Activated gamma-delta T cell treated with anti-CD3 and anti-CD28 coated beads, Interleukin-2, amount 50 U/mL, for 16 hours (primary cell): ENCODE results near the gene TIGD1.

ENCODE experiments used
- DNase-seq: peaks from one replicate; pipeline ENCODE4 v3.0.0-alpha.2; 2020; ENCODE audit warnings: low read depth

The TIGD1 gene

DNA sequence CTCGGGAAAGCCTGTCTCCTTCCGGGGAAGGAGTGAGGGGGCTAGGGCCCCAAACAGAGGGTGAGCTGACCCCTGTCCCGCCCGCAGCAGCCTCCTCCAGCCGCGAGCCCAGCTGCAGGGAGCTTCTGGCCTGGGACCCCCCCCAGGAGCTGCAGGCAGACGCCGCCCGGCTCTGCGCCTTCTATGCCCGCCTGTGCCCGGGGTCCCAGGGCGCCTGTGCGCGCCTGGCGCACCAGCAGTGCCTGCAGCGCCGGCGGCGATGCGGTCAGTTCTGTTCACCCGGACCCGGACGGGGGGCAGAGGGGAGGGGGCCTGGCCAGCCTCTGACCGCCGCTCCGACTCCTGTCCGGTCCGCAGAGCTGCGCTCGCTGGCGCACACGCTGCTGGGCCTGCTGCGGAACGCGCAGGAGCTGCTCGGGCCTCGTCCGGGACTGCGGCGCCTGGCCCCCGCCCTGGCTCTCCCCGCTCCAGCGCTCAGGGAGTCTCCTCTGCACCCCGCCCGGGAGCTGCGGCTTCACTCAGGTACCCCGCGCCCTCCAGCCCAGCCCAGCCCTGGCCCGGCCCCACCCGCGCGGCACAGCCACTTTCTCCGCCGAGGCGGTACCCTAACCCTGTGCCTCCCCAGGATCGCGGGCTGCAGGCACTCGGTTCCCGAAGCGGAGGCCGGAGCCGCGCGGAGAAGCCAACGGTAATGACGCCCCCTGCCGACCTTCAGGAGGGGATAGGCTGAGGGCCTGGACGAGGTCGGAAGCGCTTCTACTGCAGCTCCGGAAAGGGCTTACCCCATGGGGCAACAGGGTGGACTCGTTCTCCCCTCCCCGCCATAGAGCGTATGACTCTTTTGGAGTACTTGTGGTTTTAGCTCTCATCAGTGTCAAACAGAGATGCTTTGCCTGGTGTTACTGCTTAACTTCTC is 26.4 kb downstream of the TIGD1 start:
- DNase-seq, result no peak

DNA sequence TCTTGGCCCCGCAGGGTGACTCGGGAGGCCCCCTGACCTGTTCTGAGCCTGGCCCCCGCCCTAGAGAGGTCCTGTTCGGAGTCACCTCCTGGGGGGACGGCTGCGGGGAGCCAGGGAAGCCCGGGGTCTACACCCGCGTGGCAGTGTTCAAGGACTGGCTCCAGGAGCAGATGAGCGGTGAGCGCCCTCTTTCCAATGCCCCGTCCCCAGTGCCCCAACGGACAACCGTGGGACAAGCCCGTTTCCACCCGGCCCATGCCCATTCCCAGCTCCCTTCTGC is 27.0 kb downstream of the TIGD1 start:
- DNase-seq, result no peak

DNA sequence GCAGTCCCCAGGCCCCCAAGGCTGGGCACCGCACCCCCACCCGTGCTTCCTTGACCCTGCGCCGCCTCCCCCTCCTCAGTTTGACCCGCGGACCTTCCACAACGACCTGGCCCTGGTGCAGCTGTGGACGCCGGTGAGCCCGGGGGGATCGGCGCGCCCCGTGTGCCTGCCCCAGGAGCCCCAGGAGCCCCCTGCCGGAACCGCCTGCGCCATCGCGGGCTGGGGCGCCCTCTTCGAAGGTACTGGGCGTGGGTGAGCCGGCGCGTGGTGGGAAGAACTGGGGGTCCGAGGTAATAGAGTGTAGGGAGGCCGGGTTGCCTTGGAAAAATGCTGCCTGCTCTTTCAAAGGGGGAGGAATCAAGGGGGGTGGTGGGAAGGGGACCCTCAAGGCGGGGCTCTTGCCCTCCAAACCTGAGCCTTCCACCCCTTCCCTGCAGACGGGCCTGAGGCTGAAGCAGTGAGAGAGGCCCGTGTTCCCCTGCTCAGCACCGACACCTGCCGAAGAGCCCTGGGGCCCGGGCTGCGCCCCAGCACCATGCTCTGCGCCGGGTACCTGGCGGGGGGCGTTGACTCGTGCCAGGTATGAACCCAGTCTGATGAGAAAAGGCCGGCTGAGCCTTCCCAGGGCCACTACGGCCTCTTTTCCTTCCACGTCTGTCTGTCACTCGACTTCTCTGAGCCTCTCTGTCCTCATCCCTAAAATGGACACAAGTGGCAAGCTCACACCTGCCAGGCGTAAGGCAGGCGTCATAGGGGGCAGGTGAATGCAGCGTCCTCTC is 27.5 kb downstream of the TIGD1 start:
- DNase-seq, result no peak

DNA sequence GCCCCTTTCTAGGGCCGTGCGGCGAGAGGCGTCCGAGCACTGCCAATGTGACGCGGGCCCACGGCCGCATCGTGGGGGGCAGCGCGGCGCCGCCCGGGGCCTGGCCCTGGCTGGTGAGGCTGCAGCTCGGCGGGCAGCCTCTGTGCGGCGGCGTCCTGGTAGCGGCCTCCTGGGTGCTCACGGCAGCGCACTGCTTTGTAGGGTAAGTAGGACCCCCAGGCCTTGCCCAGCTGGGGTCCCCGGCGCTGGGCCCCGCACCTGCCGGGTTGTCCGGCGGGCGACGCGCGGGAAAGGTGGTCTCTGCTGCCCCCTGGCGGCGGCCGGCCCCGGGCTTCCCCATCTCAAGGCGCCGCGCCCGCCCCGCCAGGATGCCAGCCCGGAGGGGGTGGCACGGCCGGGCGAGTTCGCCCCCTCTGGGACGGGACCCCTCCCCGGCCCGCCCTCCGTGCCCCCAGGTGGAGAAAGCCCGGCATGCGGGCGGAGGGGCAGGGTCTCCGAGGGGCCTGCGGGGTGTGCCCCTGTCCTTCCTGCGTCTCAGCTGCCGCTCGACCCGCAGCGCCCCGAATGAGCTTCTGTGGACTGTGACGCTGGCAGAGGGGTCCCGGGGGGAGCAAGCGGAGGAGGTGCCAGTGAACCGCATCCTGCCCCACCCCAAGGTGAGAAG is 28.3 kb downstream of the TIGD1 start:
- peak; percentile 58 for DNase-seq

DNA sequence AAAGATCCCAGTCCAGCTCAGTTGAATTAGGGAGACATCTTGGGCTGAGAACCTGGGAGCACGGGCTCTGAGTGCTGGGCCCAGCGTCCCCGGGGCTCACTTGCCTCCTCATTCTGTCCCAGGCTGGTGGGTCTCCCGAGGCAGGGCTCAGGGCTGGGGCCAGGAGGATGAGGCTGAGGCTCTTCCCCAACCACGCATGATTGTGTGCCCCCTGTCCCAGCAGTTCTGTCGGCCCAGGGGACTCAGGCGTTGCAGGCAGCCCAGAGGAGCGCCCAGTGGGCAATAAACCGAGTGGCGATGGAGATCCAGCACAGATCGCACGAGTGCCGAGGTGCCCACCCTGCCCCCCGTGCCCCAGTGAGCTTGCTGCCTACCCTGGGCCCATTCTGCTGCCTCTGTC is 29.3 kb downstream of the TIGD1 start:
- DNase-seq, result no peak

DNA sequence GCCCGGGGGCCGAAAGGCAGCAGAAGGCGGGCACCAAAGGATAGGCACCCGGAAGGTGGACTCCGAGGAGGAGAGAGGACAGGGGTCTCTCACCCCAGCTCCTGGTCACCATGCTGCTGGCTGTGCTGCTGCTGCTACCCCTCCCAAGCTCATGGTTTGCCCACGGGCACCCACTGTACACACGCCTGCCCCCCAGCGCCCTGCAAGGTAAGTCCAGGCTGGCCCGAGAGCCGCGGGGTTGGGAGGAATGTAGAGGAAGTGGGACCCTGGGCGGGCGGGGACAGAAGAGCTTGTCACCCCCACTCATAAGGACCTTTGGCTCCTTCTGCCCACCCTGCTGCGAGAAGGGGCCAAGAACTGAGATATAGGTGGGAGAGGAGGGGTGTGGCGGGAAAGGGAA is 29.9 kb downstream of the TIGD1 start:
- no peak for DNase-seq

DNA sequence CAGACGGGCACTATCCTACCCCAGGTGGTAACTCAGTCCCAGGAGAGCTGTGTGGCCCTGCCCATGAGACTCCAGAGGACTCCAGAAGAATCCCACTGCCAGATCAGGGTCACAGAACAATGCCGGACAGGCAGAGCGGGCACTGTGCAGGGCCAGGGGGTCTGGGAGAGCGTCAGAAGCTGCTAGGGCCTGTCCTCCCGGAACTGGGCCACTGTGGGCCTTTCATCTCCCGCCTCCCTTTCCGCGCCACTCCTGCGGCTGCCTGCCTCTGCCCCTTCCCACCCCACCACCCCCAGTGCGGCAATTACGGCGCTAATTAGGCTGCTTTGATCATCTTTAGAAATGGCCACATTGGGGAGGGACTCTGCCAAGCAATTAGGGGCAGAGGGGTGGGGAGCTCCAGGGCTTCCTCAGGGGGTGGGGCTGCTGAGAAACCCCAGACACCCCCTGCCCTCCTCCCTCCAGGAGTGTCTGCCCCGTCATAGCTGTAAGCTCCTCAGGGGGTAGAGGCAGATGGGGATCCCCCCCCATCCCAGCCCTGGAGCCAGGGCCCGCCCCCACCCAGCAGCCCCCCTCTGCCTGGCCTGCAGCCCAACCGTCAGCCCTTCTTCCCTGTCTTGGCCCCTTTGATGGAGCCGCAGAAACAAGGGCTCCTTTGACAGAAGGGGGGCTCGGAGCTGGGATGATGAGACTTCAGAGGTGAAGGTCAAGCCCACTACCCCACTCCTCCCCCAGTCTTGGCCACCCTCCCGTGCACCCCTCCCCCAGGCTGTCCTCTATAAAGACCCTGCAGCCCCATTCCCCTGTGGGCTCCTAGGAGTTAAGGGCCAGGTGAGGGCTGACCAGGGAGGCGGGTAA is 30.5 kb downstream of the TIGD1 start, which contains the start of gene PRSS56:
Gene PRSS56, plus strand, starts transcription at position 808 of the 858 bp plus-strand sequence. CDS start 211 bp downstream, outside the sequence.
- no peak for DNase-seq

DNA sequence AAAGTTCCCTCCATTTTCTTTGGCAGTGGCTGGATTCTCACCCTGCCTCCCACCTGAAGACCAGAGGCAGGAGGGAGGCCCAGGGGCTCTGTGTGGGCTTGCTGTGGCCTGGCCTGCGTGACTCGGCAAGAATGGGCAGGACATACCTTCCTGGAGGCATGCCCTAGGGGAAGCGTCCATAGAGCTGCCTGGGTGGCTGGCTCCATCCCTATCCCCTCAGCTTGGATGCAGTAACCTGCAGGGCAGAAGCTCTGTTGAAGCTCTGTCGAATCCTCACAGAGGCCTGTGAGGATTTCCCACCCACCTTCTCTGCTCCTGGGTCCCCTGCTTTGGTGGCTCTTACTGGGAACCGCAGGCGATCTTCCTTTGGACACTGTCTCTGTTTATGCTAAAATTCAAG is 31.5 kb downstream of the TIGD1 start:
- DNase-seq, result no peak

DNA sequence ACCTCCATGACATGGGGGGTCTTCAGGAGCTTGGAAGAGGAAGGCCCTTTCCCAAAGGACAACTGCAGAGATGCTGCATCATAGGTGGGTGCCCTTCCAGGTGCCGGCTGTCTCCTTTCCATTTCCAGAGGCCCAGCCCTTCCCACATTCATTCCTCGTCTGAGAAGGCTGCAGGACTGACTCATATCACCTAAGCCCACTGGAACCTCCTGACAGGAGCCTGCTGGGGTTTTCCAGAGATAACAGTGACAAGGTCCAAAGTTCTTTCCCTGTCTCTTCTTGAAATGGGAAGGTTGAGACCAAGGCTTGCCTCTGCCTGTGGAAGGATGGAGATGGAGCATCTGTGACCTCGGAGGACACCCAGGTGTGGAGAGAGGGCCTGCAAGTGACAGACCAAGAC is 33.8 kb downstream of the TIGD1 start:
- no peak for DNase-seq

DNA sequence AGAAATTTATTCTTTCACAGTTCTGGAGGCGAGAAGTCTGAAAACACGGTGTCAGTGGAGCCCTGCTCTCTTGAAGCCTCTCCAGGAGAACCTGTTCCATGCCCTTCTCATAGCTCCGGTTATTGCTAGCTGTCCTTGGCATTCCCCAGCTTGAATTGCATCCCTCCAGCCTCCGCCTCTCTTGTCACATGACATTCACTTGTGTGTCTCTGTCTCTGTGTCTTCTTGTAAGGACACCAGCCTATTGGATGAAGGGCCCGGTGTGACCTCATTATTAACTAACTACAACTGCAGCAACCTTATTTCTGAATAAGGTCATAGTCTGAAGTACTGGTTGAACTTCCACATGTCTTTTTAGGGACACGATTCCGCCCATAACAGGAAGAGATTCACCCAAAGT is 34.7 kb downstream of the TIGD1 start:
- no peak for DNase-seq

DNA sequence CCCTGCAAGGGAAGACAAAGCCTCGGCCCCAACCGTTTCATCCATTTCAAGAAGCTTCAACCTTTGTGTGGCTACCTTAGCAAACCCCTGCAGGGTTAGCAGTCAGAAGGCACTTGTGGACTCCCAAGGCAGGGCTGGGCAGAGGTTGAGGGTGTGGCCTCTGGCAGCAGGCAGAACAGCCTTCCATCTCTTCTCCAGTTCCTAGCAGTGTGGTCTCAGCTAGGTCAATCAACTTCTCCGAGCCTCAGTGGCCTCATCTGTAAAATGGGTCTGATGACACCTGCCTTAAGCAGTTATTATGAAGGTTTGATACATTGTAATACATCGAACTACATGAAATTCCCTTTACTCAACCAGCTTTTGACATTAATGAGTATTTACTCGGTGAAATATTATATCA is 37.0 kb downstream of the TIGD1 start:
- no peak for DNase-seq

DNA sequence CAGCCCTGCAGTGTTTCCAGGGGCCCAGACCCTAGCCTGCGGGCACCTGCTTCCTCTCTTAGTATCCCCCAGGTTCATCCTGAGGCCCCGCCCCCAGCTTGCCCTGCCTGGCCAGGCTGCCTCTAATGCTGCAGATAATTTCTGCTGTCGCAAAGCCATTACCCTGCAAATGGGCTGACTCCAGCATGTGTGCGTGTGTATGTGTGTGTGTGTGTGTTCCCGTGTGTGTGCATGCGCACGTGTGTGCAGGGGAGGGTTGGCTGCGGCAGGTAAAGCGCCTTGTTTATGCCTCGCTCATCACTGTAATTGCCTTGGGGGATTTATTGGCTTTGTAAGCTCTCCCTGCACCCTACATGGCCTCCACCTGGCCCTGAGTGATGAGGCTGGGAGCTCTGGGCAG is 37.8 kb downstream of the TIGD1 start:
- no peak for DNase-seq

DNA sequence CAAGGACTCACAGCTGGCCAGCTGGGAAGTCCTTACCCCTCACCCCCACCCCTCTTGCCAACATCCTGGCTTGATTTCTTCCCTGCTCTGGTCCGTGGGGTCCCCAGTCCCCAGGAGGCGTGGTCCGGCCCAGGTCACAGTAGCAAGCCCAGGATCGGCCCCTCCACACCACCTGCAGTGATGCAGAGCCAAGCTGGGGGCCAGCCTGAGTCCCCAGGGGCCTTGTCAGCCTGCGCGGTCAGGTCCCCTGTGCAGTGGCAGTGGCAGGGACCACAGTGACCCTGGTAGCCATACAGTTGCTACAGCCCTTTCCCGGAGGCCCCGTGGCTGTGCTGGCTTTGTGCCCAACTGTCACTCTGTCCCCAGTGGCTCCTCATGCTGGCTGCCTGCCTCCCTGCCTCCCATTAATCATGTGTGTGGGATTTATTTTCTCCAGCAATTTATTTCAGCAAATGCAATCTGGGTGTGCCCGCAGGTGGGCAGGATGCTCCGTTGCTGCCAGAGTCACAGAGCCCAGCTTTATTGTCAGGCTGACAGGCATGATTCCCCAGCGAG is 38.9 kb downstream of the TIGD1 start:
- no peak for DNase-seq

DNA sequence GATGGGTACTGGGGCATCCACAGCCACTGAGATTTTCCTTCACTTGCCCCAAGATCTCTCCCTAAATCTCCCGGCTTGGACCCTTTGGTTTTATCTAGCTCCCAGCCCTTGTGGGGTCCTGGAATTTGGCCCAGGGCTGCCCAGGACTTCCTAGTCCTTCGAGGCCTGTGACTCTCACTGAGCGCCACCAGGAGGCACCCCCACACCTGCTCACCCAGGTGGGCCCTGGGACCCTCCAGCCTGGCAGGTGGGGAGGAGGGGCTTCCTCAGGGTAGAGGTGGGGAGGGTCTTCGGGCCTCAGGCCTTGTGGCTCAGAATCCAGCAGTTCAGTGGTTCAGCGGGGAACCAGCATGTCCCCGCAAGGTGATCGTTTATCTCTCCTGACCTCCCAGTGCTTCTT is 42.1 kb downstream of the TIGD1 start:
- no peak for DNase-seq

DNA sequence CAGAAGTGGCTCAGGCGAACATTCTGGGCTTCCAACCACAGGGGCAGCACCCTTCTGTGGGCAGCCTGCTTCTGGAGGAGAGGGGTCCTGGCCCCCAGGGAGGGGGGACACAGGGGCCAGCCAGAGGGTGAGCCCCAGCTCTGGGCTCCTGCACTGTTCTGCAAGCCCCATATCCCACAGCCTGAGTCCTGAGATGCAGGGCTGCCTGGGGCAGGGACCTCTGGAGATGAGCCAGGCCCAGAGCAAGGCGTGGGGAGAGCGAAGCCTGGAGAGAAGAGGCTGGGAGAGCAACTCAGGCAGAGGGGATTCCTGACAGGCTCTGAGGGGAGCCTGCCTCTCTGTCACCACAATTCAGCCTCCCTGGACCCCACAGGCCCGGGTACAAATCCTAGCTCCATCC is 43.6 kb downstream of the TIGD1 start:
- no peak for DNase-seq

DNA sequence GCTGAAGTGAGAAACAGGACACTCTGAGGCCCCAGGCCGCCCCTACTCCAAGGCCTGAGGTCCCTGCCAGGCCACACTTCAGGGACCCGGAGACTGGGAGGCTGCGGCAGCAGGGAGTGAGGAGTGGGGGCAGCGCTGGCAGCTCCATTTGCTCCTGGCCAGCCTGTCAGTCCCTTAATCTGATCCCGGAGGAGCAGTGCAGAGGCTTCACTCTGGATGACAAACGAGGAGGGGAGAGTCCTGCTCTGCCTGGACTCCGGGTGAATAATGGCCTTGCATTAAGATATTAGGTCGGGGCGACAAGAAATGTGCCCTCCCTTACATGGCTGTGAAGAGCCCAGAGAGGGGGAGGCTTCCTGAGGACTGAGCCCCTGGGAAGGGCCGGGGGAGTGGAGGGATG is 44.5 kb downstream of the TIGD1 start:
- DNase-seq, result no peak

DNA sequence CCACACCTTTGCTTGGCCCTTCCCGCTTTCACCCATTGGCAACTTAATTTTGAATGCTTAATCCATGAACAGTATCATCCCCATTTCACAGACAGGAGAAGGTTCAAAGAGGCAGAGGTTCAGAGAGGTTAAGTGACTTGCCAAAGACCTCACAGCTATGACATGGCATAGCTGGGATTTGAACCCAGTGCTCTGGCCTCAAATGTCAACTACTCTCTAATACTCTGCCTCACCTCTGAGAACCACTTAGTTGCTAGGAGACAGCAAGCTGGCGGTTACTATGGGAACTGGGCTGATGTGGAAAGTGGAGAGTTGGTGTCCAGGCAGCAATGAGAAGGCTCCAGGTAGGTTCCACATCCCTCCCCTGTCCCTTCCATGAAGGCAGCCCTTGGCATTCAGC is 45.9 kb downstream of the TIGD1 start:
- no peak for DNase-seq

DNA sequence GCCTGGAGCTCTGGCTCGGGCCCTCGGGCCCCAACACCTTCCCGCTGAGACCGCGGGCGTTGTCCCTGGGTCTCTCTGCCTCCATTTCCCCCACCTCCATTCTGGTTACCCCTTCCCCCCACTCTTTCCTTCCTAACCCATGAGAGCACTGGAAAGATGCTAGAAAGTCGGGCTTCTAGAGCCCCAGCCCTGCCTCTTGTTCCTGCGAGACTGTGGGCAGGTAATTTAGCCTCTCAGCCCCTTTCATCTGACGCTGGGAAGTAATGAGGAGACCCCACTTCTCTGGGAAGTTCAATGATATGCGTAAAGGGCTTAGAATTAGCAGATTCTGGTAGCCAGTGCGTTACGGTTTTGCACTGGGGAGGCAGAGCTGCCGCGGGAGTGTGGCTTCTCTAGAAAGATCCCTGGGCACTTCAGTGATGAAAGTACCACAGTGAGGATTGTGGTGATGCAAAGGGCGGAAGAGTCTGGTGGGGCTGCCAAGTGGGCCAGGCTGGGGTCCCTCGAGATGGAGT is 46.5 kb downstream of the TIGD1 start:
- no peak for DNase-seq

DNA sequence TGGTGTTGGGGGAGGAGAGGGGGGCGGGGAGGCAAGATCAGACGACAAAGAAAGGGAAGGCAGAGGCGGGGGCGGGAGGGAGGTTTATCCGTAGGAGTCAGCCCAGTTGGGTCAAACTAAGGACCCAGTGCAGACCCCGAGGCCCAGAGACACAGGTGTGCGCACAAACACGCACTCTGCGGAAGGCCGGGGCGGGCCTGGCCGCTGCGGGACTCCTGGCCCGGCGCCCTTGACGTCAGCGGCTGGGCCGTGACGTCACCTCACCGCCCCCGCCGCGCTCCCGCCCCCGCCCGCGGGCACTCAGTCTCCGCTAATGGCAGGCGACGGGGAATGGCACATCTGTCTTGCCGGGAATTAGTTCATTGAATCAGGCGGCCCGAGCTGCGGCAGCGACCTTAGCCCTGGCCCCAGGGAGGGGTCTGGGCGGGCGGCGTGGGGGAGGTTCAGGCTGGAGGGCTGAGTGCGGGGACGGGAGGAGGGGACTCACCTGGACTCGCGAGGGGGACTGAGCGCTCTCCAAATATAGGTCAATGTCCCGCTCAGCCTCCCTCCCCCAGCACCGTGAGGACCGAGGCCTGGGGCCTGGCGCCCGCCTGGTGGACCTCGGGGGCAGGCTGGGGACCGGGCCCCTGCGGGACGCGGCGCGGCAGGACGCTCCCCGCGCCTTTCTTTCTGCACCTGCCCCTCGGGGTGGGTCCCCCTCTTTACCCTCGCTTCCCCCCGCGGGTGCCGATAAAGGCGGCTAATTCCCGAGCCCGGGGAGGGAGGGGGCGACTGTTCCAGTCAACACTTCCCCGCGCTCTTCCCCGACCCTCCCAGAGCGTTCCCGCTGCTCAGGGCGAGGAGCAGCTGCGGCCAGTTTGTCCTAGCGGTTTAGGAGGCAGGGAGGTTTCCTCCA is 47.2 kb downstream of the TIGD1 start:
- DNase-seq, result no peak

DNA sequence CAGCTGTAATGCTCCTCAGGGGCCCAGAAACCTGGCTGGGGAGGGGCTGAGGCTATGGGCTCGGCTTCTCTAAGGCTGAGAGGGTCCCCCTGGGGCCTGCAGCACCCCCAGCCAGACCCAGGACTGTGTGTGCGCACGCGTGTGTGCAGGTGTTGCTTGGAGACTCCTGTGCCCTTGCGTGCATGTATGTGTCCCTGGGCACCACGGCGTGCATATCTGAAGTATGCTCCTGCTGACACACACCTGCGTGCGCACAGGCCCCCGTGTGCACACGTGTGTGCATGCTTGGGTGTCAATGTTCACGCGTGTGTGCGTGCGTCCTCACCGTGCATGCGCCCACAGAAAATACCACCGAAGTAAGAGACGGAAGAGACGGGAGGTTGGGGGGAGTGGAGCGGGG is 47.8 kb downstream of the TIGD1 start:
- no peak for DNase-seq
